Right ventricle myocardium inferior (tissue), 1 donor: ENCODE results near the gene TSR3. TPM values are rescaled to one million over a fixed set of nuclear protein-coding genes. Genes with fewer than 3 reads are reported as not detected.

ENCODE experiments used
- ATAC-seq: fragments of 200-7000 bp; cut with Tn5 transposase; one replicate; pipeline ENCODE4 v1.9.1; 2020; ENCODE audit warnings: mild to moderate bottlenecking, moderate library complexity
- DNase-seq: peaks from one replicate; pipeline ENCODE4 v3.0.0; 2021; ENCODE audit errors: missing footprints
- intact Hi-C: fragments of 100-400 bp; cut with DNase I; formaldehyde crosslinking; loops from one replicate; pipeline ENCODE4 v1.11.0; 2022
- total RNA-seq: library from RNA; stranded (reverse); fragmentation: NEBNext Ultra II Directional; extraction: Animal tissue kit (Norgen Biotek cat#: 25700); gene quantifications from one replicate; pipeline ENCODE4 v1.2.1, GENCODE V29; 2021
- donor health status: DM: no; HTN: yes; CAD: no; lungs with severe emphysema.

TSR3 gene
- total RNA-seq, 1 donor from 2014 or later, result 54.6 TPM

DNA sequence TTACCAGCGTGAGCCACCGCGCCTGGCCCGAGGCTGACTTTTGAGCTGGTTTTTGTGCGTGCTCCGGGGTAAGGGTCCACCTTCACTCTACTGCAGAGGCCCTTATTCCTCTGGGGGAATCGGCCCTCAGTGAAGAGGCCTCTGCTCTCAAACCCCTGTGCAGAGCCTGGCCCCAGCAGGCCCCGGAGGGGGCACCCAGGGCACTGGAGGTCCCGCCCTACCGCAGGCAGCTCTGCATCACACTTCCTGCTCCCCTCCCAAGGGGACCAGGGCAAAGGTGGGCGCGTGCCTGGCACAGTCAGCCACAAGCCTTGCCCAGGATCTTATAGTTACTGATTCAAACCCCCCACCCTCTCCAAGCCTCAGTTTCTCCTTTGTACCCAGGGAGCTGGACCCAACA, 45.9 kb downstream of the TSR3 start:
- no peak for DNase-seq
- no peak for ATAC-seq
- intact Hi-C loops, result loop anchor here (5.0 kb wide), 2 partner anchors 46 to 101 kb away; partner anchors contain the start of genes GNPTG and TSR3

DNA sequence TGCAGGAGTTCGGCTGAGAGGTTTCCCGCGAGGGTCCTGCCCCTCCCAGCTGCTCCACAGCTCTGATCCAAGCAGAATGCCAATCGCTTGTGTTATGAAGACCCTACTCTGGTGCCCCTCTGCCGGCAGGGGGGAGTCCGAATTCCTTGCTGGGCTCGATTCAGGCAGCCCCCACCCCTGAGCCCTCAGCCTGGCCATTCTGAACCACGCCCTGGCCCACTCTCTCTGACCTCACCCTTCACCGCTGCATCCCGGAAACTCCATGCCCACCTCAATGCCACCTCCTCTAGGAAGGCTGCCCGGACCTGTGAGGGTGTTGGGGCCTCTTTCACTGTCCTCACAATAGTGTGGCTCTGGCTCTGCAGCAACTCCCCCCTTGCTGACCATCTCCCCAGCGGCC, 50.1 kb downstream of the TSR3 start:
- DNase-seq, result no peak
- no peak for ATAC-seq
- intact Hi-C loops, result no loop called here

DNA sequence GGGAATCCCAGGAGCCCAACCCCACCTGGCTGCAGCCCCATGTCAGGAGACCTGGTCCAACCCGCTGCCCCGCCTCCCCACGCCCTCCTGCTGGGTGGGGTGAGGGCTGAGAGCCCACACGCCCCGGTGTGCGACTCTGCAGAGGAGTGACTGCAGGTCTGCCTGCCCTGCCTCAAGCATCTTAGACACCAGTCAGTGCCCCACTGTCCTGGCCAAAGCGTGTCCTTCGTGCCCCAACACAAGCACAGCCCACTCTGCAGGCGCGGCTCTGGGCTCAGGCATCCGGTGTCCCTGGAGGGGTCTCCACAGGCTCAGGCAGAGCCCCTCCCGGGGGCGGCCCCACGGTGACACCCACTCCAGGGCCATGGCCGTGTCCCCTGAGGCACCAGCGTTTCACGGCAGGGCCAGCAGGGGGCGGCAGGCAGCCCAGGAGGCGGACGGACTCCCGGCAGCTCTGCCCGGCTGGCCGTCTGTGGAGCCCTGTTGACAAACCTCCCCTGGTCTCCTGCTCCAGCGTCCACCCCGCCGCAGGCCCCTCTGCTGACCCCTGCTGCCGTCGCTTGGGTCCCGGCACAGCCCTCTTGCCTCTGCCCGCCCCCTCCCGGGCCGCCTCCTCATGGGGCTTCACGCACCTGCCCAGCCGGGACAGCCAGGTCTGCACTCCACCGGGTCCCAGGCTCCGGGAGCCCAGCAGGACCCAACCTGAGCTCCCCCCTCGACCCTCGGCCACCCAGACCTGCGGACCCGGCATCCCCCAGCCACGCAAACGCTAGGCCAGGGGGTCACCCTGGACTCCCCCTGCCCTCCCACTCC, 50.8 kb downstream of the TSR3 start:
- DNase-seq (peak; percentile 91), ATAC-seq (peak; percentile 75)
- intact Hi-C loops, result no loop called here

DNA sequence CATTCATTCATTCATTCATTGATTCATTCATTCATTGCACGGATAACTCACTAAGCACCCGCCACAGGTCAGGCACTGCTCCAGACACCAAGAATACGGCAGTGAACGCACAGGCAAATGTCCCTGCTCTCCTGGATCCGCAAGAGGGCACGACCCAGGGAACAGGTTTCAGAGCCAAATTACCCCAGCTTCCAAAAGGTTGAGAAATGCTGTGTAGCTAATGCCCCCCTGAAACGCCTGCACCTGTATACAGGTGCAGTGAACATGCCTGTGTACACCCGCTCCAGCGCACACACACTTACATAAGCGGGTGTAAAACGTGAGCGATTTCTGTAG, 51.8 kb downstream of the TSR3 start:
- no peak for DNase-seq
- intact Hi-C loops, result no loop called here

More for the DNA sequence above, 51.8 kb downstream of the TSR3 start:
- no peak for ATAC-seq

Other genes with a start within 250 kb of the TSR3 start
- gene CACNA1H, start 198.8 kb downstream of the TSR3 start, total RNA-seq, result 6.0 TPM
- 0.30 TPM for gene TPSG1, start 126.6 kb downstream of the TSR3 start, total RNA-seq
- gene TPSB2, start 121.7 kb downstream of the TSR3 start, total RNA-seq, result 10.0 TPM
- 9.4 TPM for gene TPSAB1, start 111.2 kb downstream of the TSR3 start, total RNA-seq
- 0.54 TPM for gene TPSD1, start 95.8 kb downstream of the TSR3 start, total RNA-seq
- 89.4 TPM for gene UBE2I, start 42.2 kb downstream of the TSR3 start, total RNA-seq
- 1.9 TPM for gene BAIAP3, start 18.2 kb downstream of the TSR3 start, total RNA-seq
- gene GNPTG, start 53 bp upstream of the TSR3 start, total RNA-seq, result 35.0 TPM
- gene UNKL, start 62.8 kb upstream of the TSR3 start, total RNA-seq, result 11.3 TPM
- gene UQCC4, start 68.9 kb upstream of the TSR3 start, total RNA-seq, result 11.3 TPM
- gene PERCC1, start 79.2 kb upstream of the TSR3 start, total RNA-seq, result 0.35 TPM
- gene CCDC154, start 92.7 kb upstream of the TSR3 start, total RNA-seq, result 1.7 TPM
- 49.5 TPM for gene CLCN7, start 123.2 kb upstream of the TSR3 start, total RNA-seq
- not detected for gene PTX4, start 137.1 kb upstream of the TSR3 start, total RNA-seq
- gene TELO2, start 141.5 kb upstream of the TSR3 start, total RNA-seq, result 18.9 TPM
- gene TMEM204, start 181.8 kb upstream of the TSR3 start, total RNA-seq, result 30.7 TPM